LoVo (cell line): ENCODE results near the gene MDN1.

Experiments used
- DNase-seq: peaks from one replicate; pipeline ENCODE4 v3.0.0-alpha.2; 2016; ENCODE audit warnings: low spot score

MDN1 gene

DNA sequence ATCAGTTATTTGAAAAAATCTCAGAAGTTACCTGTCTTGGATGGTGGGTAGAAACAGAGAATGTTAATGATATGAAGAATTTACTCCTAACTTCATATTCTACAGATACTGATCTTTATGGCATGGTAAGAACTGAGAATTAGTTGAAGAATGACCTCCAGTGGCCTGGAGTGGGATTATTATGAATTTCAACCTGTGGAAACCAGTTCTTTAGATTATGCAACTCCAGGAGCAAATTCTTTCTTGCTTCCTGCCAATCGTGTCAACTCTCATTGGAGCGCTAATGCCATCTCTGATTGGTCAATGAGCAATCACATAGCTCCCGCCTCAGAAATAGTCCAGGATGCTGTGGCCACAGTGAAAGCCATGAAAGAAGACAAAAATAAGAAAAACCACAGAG, 221.6 kb downstream of the MDN1 start:
- DNase-seq = peak; percentile 8

DNA sequence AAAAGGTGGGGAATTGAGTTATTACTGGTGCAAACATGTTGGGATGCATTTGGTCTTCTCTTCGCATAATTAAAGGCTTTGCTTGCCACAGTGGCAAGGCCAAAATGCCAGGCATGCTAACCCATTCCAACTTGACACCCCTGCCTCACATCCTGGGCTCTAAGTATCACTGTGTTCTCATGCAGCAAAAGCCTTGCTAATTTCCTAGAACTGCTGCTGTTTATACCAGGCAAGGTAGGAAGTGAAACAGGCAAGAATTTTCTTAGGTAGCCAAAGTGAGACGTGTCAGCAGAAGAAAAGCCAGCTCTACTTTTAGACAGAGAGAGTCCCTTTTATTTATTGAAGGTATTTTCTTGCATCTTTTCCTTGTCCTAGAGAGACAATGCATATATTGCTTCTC, 222.2 kb downstream of the MDN1 start:
- no peak for DNase-seq

DNA sequence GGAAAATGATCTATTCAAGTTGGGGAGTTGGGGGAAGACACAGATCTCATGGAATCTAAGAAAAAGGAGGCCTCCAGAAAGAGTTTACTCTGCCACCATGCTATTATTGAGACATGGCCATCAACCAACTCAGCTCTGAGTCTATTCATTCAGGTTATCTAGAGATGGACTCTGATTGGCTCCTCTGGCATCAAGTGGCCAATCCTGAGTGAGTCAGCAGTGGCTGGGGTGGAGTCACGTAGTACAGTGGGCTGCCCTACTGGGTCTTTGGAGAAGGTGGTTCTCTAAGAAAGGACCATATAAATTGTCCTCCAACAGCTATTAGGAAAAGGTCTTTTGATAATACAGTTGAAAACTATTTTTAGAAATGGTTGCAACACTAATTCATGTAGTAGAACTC, 223.1 kb downstream of the MDN1 start:
- DNase-seq = no peak

DNA sequence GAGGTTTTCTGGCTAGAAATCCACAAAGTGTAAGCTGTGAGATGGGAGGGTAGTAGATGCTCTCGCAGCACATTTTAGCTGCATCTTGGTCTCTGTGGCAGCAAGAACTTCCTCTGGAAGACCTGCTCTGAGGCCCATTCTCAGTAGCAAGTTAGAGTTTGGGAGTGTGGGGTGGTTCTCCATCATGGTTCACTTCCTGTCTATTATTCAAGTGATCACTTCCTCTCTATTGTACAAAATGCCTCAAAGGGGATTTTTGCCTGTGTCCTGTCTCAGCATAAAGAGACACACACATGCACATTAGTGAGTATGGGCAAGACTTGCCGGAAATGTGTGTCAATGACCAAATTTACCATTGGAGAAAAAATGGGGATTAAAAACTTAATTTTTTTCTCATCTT, 223.5 kb downstream of the MDN1 start:
- DNase-seq = no peak
